Hematopoietic multipotent progenitor cell treated with erythropoietin and hydrocortisone succinate and interleukin-3 and kit ligand, for 4 days (in vitro differentiated cells): ENCODE measurements around the gene HOXD8.

Experiments used
- DNase-seq: peaks from one replicate; pipeline ENCODE4 v3.0.0-alpha.2; 2015

The HOXD8 gene

GRCh38 chr2:176174824-176175708 is 45.6 kb downstream of the HOXD8 start:
- no peak for DNase-seq

DNA sequence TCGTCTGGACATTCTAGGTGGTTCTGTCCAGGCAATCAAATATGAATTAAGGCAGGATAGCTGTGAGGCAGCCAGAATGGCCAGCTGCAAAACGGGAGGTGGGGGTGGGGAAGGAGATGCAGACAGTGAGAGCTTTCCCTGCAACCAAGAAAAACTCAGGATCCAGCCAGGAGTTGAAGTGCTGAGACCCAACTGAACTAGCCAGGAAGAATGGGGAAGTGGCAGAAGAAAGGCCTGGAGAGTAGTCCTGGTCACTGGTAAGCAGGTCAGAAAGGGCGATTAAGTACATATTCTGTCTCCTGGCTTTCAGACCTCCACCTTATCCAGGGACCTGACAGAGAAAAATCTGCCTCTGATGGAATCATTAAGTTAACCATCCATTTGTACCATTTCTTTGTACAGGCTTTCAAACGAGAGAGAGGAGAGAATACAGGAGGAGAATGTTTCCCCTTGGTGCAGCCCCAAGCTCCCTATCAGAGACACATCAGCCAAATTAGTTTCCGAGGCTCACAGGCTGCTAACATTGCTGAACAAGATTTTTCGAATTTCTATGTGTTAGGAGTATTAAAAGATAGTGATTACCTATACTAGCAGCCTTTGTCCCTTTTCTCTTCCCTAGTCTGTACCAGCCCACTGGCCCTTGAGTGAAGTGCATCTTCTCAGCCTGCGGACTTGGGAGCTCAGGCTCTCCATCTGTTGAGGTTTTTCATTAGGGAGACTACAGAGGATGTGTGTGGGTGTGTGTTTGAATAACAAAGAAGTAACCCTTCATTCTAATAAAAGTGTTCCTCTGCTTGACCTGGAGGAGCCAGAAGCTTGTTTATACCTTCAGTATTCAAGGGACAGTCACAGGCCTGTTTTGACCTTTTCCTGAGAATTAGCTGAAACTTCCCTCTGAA is 46.5 kb downstream of the HOXD8 start:
- no peak for DNase-seq

DNA sequence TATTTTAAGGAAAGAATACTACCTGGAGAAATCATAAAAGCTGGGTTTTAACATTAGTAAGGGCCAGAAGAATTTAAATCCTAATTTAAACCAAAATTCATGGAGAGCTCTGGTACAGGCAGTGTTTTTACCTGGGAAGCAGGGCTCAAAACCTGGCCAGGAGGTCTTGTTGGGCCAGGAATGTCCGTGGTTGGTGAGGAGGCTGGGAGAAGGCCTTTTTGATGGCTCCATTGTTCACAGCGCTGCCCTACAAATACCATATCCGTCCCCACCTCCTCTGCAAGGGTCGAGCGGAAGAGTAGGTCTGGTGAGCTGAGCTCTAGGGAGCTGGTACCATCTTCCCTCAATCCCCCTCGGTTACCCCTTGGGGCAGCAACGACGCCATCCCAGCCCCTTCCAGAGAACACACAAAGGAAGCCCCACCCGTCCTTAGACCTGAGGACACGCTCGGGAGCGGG is 48.1 kb downstream of the HOXD8 start:
- DNase-seq: no peak

GRCh38 chr2:176178038-176178756 is 48.7 kb downstream of the HOXD8 start:
- peak; percentile 33 for DNase-seq

- no peak for DNase-seq
Observed at GRCh38 chr2:176178757-176179295, 49.3 kb downstream of the HOXD8 start.

DNA sequence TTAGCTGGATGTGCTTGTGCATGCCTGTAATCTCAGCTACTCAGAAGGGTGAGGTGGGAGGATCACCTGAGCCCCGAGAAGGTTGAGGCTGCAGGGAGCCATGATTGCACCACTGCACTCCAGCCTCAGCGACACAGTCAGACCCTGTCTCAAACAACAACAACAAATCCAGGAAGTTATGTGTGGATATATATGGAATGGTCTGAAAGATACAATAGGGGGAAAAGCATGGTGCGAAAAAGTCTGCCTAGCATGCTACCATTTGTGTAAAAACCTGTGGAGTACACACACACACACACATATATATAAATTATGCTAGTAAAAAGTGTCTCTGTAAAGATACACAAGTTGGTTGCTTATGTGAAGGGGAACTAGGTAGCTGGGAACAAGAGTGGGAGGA is 52.0 kb downstream of the HOXD8 start:
- no peak for DNase-seq
